ENCODE data around the gene BCAS3.

GRCh38 chr17:60888812-60889709 is 211.4 kb downstream of the BCAS3 start:
- TF ChIP-seq CTCF (IDR thresholded peaks at IDR 0.05; ENCODE audit: insufficient read depth, low read depth, low read length): no peak
- TF ChIP-seq EZH2 (IDR thresholded peaks at IDR 0.05; ENCODE audit: insufficient read depth, low read length): no peak
